Activated naive CD8-positive, alpha-beta T cell treated with anti-CD3 and anti-CD28 coated beads, Interleukin-2, amount 50 U/mL, for 16 hours (primary cell): ENCODE measurements around the gene ZNF280D.
"Not testable (repeated sequence)": the region's sequence is repeated elsewhere in the genome, so short reads cannot be mapped to it uniquely, and the experiment has no call there.

ENCODE experiments used
- DNase-seq: peaks from one replicate; pipeline ENCODE4 v3.0.0-alpha.2; 2020; ENCODE audit warnings: low read depth, low spot score

ZNF280D gene, protein sequence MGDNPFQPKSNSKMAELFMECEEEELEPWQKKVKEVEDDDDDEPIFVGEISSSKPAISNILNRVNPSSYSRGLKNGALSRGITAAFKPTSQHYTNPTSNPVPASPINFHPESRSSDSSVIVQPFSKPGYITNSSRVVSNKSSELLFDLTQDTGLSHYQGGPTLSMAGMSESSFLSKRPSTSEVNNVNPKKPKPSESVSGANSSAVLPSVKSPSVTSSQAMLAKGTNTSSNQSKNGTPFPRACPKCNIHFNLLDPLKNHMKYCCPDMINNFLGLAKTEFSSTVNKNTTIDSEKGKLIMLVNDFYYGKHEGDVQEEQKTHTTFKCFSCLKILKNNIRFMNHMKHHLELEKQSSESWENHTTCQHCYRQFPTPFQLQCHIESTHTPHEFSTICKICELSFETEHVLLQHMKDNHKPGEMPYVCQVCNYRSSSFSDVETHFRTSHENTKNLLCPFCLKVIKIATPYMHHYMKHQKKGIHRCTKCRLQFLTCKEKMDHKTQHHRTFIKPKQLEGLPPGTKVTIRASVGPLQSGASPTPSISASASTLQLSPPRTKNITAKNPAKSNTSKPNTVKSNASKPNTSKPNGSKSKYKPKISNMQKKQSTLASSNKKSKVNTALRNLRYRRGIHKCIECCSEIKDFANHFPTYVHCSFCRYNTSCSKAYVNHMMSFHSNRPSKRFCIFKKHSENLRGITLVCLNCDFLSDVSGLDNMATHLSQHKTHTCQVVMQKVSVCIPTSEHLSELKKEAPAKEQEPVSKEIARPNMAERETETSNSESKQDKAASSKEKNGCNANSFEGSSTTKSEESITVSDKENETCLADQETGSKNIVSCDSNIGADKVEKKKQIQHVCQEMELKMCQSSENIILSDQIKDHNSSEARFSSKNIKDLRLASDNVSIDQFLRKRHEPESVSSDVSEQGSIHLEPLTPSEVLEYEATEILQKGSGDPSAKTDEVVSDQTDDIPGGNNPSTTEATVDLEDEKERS

DNA sequence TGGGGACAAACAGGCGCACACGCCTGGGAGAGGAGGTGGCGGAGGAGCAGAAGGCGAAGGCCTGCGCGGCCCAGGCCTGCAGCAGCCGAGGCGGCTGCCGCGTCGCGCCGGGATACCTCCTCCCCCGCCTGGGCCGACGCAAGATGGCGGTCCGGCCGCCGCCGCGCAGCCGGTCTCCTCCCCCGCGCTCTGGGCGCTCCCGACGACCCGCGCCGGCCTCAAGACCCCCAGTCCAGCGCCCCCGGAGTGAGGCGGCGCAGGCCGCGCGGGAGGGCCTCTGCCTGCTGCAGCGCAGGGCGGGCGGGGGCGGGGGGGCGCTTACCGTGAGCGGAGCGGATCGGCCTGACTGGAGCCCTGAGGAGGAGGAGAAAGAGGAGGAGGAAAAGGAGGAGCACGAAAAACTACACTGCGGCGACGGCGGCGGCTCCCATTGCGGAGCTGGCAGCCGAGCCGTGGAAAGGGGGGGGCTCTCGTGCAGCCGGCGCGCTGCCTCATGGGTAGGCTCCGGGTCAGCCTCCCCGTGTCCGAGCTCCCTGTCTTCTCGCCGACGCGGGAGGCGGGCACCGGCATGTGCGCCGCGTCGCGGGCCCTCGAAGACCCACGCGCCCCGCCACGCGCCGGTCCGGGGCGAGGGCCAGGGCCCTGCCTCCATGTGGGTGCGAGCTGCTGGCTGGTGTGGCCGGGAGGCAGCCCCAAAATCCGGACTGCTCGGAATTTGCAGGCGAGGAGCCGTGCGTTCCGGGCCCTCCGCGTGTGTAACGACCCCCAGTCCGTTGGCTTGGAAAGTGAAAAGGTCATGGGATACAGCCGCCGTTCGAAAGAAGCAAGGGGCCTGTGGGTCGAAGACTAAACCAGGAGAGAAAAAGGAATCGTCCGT lies at the start of gene ZNF280D:
Gene ZNF280D, minus strand, starts transcription at position 374 of the 877 bp plus-strand sequence. CDS start 26,400 bp downstream, outside the sequence.
- DNase-seq = peak; percentile 57

DNA sequence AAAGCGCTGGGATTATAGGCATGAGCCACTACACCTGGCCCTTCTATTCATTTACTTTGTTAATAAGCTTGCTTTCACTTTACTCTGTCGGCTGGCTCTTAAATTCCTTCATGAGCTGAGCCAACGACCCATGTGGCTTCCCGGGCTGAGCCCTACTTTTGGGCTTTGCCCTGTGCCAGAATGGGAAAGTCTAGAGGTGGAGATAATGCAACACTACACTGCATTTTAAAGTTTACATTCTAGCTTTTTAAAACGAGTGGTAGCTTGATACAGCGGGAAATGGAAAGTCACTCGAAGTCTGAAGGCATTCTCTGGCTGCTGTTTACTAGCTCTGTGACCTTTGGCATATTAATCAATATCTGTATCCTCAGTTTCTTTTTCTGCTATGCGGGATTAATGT lies 49.0 kb upstream of the ZNF280D start:
- DNase-seq = no peak

DNA sequence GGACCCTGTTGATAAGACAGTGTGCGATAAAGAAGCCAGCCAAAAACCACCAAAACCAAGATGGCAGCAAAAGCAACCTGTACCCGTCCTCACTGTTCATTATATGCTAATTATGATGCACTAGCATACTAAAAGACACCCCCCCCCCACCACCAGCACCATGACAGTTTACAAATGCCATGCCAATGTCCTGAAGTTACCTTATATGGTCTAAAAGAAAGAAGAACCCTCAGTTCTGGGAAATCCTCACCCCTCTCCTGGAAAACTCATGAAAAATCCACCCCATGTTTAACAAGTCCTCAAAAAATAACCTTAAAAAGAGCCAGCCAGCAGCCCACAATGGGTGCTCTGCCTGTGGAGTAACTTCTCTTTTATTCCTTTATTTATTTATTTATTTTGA lies 48.4 kb upstream of the ZNF280D start:
- DNase-seq = no peak

DNA sequence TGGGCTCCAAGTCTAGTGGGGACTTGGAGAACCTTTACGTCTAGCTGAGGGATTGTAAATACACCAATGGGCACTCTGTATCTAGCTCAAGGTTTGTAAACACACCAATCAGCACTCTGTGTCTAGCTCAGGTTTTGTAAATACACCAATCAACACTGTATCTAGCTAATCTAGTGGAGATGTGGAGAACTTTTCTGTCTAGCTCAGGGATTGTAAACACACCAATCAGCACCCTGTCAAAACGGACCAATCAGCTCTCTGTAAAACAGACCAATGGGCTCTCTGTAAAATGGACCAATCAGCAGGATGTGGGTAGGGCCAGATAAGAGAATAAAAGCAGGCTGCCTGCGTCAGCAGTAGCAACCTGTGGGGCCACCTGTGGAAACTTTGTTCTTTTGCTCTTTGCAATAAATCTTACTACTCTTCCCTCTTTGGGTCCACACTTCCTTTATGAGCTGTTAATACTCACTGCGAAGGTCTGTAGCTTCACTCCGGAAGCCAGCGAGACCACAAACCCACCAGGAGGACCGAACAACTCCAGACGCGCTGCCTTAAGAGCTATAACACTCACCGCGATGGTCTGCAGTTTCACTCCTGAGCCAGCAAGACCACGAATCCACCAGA lies 46.9 kb upstream of the ZNF280D start:
- not testable (repeated sequence) for DNase-seq

DNA sequence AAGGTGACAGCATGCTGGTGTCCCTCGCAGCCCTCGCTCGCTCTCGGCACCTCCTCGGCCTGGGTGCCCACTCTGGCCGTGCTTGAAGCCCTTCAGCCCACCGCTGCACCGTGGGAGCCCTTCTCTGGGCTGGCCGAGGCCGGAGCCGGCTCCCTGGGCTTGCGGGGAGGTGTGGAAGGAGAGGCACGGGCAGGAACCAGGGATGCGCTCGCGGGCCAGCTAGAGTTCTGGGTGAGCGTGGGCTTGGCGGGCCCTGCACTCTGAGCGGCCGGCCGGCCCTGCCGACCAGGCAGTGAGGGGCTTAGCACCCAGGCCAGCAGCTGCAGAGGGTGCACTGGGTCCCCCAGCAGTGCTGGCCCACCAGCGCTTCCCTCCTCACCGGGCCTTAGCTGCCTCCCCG lies 46.1 kb upstream of the ZNF280D start:
- DNase-seq = not testable (repeated sequence)

DNA sequence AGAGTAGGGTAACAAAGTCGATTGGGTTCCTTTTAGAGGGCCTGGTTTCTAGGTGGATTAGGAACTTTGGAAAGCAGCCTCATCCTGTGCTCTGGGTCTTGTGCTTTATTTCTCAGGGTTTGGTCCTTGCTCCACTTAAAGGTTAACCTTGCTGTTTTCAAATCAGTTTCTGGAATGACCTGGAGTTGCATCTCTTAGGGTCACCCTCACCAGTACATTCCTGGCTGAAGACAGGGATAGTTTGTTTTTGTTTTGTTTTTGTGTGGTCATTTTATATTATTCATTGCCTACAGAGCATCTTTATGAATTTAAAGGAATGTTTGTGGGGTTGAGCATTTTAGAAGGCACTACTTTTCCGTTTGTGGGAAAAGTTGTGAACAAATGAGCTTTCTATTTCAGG lies 45.5 kb upstream of the ZNF280D start:
- DNase-seq = no peak

DNA sequence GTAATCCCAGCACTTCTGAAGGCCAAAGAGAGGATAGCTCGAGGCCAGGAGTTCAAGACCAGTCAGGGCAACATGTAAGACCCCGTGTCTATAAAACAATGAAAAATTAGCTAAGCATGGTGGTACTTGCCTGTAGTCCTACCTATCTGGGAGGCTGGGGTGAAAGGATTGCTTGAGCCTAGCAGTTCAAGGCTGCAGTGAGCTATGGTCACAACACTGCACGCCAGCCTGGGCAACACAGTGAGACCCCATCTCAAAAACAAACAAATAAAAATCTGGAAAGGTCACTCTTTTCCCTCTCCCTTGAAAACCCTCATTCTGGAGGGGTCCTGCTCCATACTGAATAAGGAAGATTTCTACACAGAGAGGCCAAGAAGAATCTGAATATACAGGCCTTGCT lies 43.5 kb upstream of the ZNF280D start:
- DNase-seq = no peak

DNA sequence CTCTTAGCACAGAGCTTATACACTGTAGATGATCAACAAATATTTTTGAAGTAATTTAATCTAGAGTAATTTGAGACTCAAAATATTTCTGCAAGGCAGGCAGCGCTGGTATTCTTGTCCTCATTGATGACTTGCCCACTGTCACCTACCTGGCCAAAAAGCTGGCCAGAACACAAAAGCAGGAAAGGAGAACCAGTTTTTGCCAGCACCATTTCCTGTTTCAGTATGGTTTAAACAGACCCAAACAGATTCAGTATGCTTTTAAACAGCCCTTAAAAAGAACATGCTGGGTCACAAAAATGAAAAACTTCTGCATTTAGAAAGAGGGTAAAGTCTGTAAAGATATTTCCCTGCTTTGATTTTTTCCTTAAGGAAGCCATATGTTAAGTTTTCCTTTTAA lies 42.3 kb upstream of the ZNF280D start:
- DNase-seq = no peak

DNA sequence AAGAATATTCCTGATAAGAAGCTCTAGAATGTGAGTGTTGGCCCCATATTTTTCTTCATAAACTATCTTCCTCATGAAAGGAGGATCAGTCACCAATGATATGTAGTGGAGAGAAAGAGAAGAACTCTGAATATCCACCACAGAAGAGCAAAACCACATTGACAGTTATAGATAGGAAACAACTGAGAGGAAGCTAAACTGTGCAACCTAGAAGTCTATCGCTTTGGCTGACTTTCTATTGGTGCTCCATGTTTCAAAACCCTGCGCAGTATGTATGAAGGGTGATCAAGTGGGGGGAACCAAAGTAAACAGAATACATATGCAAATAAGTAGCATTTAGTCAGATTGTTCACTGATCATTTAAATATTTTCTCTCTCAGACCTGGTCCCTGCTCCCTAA lies 41.0 kb upstream of the ZNF280D start:
- DNase-seq = no peak

DNA sequence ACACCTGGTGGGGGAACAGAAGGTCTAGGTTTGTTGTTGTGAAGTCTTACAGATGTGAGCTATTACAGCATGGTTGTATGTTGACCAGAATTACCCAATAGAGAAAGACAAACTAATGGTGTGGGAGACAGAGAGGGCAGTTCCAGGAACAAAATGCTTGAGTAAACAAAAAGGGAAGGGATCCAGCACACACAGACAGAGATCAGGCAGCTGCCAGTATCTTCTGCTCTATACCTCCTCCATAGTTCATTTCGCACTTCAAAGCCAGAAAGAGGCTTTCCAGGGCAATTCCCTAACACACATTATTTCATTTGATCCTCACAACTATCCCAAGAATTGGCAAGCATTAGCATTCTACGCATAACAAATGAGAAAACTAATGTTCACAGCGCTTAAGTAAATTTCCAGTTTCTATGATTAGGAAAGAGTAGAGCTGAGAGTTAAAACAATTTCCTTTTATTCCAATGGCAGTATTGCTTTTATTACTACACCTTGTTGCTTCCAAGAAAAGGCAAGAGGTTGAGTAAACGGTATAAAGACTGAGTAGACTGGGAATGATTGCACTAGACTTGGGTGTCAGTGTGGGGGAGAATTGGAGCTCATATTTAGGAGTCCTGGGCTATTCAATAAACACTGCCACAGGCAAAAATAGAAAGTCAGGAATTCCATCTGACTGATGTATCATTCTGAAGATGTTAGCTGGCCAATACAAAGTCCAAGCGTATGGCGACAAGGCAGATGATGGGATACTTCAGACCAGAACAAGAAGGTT lies 39.7 kb upstream of the ZNF280D start:
- no peak for DNase-seq

DNA sequence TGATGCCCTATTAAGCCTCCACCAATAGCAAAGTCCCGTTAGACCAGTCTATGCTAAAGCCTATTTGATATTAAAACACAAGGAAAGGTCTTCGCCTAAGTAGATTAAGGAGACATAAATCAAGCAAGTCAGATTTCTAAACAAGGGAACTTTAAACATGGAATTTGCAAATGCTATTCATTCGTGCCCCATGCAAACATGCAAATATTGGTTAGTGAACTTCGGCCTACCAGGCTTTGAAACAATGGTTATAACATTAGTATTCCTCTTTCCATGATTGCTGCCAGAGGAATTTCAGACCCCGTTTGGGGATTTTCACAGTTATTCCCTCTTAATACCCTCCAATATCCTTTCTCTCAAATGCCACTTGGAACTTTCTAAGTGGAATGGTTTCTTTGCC lies 36.9 kb upstream of the ZNF280D start:
- DNase-seq = no peak

DNA sequence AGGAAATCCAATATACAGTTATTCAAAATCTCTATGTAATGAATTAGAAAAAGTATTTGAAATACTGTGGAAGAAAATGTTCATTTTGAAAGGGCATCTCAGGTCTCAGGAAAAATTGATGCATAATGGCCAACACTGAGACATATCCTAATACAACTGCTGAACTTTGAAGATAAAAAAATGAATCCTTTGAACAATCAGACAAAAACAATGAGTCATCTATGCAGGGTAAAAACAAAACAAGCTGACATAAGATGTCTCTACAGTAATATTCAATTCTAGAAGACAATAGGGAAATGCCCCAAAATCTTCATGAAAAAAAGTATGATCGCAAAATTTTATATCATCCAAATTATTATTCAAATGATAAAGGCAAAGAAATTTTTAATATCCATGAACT lies 34.0 kb upstream of the ZNF280D start:
- DNase-seq = no peak

DNA sequence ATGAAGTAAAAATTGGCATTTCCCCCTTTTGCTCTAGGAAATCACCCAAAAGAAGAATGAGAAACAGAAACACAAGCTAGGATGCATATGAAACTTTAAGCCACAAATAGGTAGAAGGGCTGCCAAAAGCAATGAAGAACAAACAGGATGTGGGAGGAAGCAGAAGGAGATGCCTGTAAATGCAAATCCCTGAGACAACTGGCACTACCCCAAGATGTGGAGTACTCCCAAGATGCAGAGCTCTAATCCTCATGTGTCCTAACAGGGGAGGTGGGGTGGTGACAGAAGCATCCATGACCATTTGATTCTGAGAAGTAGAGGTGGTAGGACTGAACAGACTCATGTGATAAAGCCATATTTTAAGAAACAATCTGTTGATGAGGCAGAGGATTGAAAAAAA lies 31.9 kb upstream of the ZNF280D start:
- no peak for DNase-seq

DNA sequence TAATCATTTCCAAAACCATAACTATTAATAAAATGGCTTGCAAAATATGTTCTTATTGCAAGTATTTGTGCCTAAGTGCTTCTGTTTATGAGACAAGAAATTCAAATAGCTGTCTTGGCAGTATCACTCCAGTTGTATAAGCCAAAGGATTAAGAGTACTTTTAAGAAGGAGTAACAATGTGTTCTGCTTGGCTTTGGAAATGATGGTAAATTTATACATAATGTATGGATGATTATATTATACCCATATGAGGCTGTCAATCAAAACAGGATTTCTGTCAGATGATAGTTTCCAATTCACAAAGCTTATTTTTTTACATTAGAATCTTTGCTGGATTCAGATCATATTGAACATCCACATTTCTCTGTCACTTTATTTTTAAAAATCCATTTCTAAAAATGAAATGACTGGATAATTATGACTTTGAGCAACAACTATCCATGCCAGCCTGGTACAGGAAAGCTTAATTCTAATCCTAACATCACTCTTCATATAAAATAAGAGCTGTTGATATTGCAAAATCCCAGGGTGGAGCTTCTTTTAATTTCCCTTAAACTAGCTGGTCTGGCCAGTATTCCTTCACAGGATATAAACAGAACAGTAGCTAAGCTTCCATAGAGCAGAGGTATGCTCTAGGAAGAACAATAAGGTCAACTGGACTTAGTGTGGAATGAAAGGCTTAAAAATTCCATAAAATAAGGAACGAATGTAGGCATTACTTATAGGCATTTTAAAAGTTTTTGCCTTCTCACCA lies 30.0 kb upstream of the ZNF280D start:
- DNase-seq = no peak

DNA sequence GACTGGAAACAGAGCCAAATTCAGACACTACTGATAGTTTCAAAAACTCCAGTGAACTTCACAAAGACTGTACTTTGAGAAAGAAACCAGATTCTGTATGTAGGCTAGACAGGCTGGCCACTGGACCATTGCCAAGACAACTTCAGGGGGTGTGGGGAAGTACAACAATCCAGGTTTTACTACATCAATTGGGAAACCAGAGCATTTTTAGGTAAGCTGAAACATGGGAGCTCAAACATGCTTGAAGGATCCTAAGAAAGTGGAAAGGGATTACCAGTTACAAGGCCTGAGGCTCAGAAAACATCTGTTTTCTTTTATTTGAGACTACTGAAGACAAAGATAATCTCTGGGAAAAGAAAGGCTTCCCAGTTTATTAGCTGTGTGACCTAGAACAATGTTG lies 26.9 kb upstream of the ZNF280D start:
- DNase-seq = no peak

DNA sequence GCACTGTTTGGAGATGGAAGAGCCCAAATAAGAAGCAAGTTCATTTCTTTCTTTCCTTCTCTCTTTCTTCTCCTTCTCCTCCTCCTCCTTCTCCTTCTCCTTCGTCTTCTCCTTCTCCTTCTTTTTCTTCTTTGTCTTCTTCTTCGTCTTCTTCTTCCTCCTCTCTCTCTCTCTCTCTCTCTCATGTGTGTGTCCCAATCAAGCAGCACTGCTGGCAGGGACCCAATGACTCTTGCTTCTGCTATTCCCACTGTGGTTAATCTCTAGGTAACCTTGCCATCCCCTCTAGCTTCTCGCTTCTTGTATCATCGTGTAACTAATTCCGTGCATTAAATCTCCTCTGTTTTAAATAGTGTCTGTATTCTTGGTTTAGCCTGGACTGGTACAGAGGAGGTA lies 26.1 kb upstream of the ZNF280D start:
- no peak for DNase-seq

DNA sequence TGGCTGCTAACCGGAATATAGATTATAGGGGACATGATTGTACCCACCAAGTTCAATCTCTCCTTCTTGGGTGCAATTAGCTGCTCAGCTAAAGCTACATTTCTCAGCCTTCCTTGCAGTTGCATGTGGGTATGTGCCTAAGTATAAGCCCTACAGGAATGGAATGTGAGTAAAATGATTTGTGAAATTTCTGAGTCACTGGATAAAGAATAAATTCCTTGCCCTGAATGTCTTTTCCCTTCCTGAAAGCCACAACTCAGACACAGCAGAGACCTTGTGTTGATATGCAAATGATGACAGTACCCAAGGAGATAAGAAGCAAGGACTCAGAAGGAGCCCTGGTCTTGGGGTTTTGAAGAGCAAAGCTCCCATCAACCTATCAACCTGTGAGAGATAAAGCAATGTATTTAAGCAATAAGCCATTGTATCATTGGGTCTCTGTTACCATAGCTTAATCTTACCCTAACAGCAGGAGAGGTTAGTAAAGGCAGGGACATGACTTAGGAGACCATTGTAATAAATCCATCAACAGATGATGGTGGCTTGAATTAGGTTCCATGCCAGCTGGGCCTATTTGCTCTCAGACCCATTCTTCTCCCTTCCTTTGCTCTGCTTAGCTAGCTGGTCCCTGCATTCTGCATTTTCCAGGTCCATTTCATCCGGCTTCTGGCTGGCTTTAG lies 25.6 kb upstream of the ZNF280D start:
- DNase-seq = no peak

DNA sequence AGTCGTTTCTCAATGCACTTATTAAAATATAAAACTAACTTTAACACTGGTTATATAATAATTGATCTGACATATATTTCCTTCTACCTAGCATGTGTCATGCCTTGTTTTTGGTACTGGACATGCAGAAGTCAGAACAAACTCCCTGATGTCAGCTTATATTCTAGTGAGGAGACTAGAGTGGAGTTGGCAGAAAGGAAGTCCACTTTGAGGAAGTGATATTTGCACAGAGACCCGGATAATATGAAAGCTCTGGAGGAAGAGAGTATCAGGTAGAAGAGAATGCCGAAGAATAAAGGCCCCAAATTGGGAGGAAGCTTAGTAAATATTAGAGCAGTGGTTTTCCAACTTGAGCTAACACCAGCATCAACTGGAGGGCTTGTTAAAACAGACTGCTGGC lies 24.6 kb upstream of the ZNF280D start:
- no peak for DNase-seq

DNA sequence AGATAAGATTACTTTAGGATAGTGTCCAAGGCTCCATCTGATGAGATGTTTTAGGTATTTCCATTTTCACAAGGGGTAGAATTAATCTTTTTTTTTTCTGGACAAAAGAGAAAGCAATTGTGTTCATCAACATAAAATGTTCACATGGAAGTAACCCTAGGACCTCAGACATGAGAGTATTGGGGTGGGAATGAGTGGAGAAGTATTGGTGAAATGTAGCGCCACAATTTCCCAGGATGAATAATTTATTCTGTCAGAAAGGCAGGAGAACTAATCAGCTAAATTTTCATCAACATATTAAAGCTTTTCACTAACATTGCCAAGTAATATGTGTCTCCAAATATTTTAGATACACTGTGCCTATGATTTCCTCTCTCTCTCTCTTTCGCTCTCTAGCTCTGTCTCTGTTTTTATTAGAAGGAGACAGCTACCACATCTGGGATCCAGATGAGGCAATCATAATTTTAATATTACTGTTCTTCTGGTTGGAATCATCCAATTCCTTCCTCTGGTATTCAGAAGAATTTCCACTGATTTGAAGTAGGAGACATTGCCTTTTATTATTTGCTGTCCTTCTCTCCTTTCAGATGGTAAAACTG lies 21.6 kb upstream of the ZNF280D start:
- DNase-seq = no peak
